GM11168 (cell line): Measurements from ENCODE around the gene OR4A15.

ENCODE experiments used
- in situ Hi-C: fragments of 300-500 bp; cut with MboI; formaldehyde crosslinking; loops from one replicate; pipeline ENCODE4 v1.12.0; 2022; ENCODE audit warnings: low sequenced_read_pairs; ENCODE audit not compliant: unreplicated experiment

Gene OR4A15

DNA sequence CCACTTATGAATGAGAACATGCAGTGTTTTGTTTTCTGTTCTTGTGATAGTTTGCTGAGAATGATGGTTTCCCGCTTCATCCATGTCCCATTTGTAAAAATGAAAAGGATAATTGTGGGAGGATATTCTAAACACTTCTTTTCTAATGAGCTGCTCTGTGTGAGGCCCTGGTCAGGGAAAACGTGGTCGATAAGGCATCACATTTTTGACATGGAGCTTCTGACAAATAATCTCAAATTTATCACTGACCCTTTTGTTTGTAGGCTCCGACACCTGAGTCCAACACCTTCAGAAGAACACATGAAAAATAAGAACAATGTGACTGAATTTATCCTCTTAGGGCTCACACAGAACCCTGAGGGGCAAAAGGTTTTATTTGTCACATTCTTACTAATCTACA lies at the start of gene OR4A15:
TSS of gene OR4A15 (plus strand) at position 301 of the 400 bp plus-strand sequence. CDS start at position 301, 0 bp downstream.
- in situ Hi-C loops = no loop called here

DNA sequence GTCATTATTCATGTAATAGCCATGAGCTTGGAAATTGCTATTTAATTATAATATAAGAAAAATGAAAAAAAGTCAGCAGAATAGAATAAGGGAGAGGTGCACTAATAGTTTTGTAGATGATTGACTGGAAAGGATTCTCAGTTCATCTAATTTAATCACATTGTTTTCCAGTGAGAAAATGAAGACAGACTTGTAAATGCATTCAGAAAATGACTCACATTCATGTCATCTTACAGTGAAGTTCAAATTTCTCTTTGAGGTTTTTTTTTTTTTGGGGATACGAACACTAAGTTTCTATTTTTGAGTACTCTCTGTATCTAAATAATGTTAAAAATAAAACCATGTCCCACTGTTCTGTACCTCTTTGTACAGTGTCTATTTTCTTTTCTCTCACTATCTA lies 43.3 kb upstream of the OR4A15 start:
- in situ Hi-C loops = no loop called here

DNA sequence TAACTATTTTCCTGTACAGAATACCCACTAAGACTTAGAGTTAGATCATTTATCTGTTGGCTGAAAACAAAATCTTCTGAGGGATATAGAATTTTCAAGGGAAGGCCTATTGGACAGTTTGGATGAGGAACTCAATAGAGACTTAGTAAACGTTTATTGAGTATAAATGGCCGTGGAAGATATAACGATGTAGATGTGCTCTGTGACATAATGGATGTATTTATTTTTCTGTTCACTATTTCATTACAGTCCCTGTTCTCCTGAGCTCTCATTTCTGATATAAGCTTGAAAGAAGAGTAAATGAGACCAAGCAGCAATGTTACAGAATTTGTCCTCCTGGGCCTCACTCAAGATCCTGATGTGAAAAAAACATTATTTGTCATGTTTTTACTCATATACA lies 24.9 kb upstream of the OR4A15 start, which contains the start of gene OR4A16:
TSS of gene OR4A16 (plus strand) at position 301 of the 400 bp plus-strand sequence. CDS start at position 301, 0 bp downstream.
- in situ Hi-C loops = no loop called here

DNA sequence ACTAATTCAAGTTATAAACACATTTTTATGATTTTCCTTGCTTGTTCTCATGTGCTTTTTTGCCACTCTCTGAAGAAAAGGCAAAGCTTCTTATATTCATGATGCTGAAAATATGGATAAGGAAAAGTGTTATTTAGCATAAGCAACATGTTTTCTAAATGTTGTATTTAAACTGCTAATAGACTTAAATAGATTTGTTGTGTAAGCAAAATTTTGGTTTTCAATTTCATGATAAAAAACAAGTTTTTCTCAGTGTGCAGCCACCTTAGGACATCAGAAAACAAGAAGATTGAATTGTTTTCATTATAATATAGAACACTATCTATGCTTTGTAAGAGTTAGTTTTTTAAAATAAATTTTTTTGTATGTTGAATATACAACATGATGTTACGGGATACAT lies 22.5 kb upstream of the OR4A15 start:
- in situ Hi-C loops = no loop called here

DNA sequence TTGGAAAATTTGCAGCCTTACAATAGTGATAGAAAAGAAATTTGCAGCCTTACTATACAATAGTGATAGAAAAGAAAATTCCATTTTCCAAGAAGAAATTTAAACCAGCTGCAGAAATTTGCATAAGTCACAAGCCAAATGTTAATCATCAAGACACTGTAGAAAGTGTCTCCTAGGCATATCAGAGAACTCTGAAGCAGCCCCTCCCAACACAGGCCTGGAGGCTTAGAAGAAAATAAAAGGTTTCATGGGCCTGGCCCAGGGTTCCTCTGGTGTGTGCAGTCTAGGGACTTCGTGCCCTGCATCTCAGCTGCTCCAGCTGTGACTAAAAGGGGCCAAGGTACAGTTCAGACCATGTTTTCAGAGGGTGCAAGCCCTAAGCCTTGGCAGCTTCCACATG lies 18.7 kb upstream of the OR4A15 start:
- in situ Hi-C loops = no loop called here

DNA sequence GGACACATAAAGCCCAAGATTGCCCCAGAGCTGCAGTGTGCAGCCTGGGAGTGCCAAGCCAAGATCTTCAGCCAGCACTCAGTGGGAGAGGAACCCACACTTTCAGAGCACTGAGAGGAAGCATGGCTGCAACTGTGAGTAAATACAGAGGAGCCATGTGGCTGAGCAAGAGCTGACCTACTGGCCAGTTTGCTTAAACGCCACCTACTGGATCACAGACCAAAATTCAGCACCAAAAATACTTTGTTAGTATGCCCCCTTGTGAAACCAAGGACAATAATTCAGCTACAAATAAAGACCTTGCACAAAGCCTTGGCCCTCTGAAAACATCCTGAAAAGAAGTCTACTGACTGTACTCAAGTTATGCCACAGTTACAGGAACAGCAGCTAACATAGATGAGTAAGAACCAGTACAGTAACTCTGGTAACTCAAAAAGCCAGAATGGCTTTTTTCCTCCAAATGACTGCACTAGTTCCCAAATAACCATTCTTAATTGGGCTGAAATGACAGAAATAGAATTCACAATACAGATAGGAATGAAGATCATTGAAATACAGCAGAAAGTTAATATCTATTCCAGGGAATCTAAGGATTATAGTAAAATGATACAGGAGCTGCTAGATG lies 10.1 kb upstream of the OR4A15 start:
- in situ Hi-C loops = no loop called here

DNA sequence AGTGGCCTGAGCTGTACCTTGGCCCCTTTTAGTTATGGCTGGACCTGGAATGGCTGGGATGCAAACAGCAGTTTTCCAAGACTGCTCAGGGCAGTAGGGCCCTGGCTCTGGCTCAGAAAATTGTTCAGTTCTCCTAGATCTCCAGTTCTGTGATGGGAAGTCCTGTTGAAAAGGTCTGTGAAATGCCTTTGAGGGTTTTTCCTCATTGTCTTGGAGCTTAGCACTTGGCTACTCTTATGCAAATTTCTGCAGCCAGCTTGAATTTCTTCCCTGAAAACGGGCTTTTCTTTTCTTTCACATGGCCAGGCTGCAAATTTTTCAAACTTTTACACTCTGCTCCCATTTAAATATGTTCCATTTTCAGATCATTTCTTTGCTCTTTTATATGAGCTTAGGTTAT lies 33.2 kb downstream of the OR4A15 start:
- in situ Hi-C loops = no loop called here
